Neural cell (in vitro differentiated cells): Measurements from ENCODE around the gene FARP2. TPM values are rescaled to one million over a fixed set of nuclear protein-coding genes. Genes with fewer than 3 reads are reported as not detected.

Experiments
- H2AFZ ChIP-seq: fragments of 200-600, 300-800 bp; sonication (generic), shearing (Covaris generic); 2 replicates; pipeline ENCODE4 v1.6.0; 2014; ENCODE audit warnings: low read depth, mild to moderate bottlenecking, antibody characterized with exemption, low read length, moderate library complexity
- H3F3A ChIP-seq: fragments of 200-600 bp; shearing (Covaris generic); 2 replicates; pipeline ENCODE4 v1.6.1; 2016; ENCODE audit warnings: mild to moderate bottlenecking, moderate library complexity, mixed read lengths, antibody characterized with exemption, low read length; ENCODE audit not compliant: insufficient read depth, poor library complexity, severe bottlenecking
- H3K27ac ChIP-seq: fragments of 200-600, 300-800 bp; sonication (generic), shearing (Covaris generic); 2 replicates; pipeline ENCODE4 v1.5.1; 2014; ENCODE audit warnings: mild to moderate bottlenecking, low read length, moderate library complexity
- H3K27me3 ChIP-seq: fragments of 300-800, 200-600 bp; sonication (generic), shearing (Covaris generic); 2 replicates; pipeline ENCODE4 v1.6.0; 2014; ENCODE audit warnings: mild to moderate bottlenecking, low read depth, low read length, moderate library complexity; ENCODE audit not compliant: insufficient read depth
- H3K36me3 ChIP-seq: fragments of 300-800, 200-600 bp; sonication (generic), shearing (Covaris generic); 2 replicates; pipeline ENCODE4 v1.5.1; 2014; ENCODE audit warnings: mild to moderate bottlenecking, antibody characterized with exemption, low read length, moderate library complexity; ENCODE audit not compliant: insufficient read depth
- H3K4me2 ChIP-seq: fragments of 300-800, 200-600 bp; sonication (generic), shearing (Covaris generic); 2 replicates; pipeline ENCODE4 v1.6.0; 2014; ENCODE audit warnings: mild to moderate bottlenecking, low read length
- H3K4me3 ChIP-seq: fragments of 300-800, 200-600 bp; sonication (generic), shearing (Covaris generic); 2 replicates; pipeline ENCODE4 v1.5.1; 2014; ENCODE audit warnings: mild to moderate bottlenecking, low read length, moderate library complexity
- H3K79me2 ChIP-seq: fragments of 200-600 bp; shearing (Covaris generic); replicated peaks from 2 replicates; pipeline ENCODE4 v1.6.0; 2014; ENCODE audit warnings: mild to moderate bottlenecking, low read length, moderate library complexity; ENCODE audit not compliant: insufficient read depth
- H3K9ac ChIP-seq: fragments of 300-800, 200-600 bp; sonication (generic), shearing (Covaris generic); 2 replicates; pipeline ENCODE4 v1.6.1; 2016; ENCODE audit warnings: mild to moderate bottlenecking, low read length, mixed read lengths
- H3K9me2 ChIP-seq: fragments of 200-600 bp; shearing (Covaris generic); 2 replicates; pipeline ENCODE4 v1.6.1; 2016; ENCODE audit warnings: mild to moderate bottlenecking, low read length, mixed read lengths; ENCODE audit not compliant: insufficient read depth
- H3K9me3 ChIP-seq: fragments of 200-600, 300-800 bp; sonication (generic), shearing (Covaris generic); 2 replicates; pipeline ENCODE4 v1.6.1; 2016; ENCODE audit warnings: mild to moderate bottlenecking, mixed run types, low read length, moderate library complexity, mixed read lengths
- H4K20me1 ChIP-seq: fragments of 200-600 bp; shearing (Covaris generic); 2 replicates; pipeline ENCODE4 v1.6.1; 2016; ENCODE audit warnings: mild to moderate bottlenecking, mixed run types; ENCODE audit not compliant: insufficient read depth
- EP300 ChIP-seq: fragments of 450-650 bp; conservative IDR thresholded peaks from 2 replicates; pipeline ENCODE4 v1.6.1; 2014; ENCODE audit warnings: antibody characterized with exemption, mild to moderate bottlenecking, moderate library complexity; ENCODE audit not compliant: poor library complexity, severe bottlenecking
- EZH2 ChIP-seq: fragments of 200-600, 300-800 bp; shearing (Covaris generic), sonication (generic); IDR thresholded peaks from 2 replicates; pipeline ENCODE4 v1.6.1; 2014; ENCODE audit warnings: antibody characterized with exemption, low read length, borderline replicate concordance, mild to moderate bottlenecking; ENCODE audit not compliant: insufficient read depth, poor library complexity, severe bottlenecking
- MXI1 ChIP-seq: fragments of 450-650 bp; conservative IDR thresholded peaks from 2 replicates; pipeline ENCODE4 v1.6.1; 2014; ENCODE audit warnings: antibody characterized with exemption, mild to moderate bottlenecking; ENCODE audit not compliant: poor library complexity, severe bottlenecking
- POLR2AphosphoS5 ChIP-seq: IDR thresholded peaks from 2 replicates; pipeline ENCODE4 v1.6.1; 2012
- RAD21 ChIP-seq: fragments of 450-650 bp; conservative IDR thresholded peaks from 2 replicates; pipeline ENCODE4 v1.6.1; 2014; ENCODE audit warnings: antibody characterized with exemption, mild to moderate bottlenecking, moderate library complexity
- SMC3 ChIP-seq: fragments of 450-650 bp; conservative IDR thresholded peaks from 2 replicates; pipeline ENCODE4 v1.6.1; 2014; ENCODE audit warnings: antibody characterized with exemption, mild to moderate bottlenecking, moderate library complexity; ENCODE audit not compliant: poor library complexity
- TAF1 ChIP-seq: IDR thresholded peaks from 2 replicates; pipeline ENCODE4 v1.6.1; 2012; ENCODE audit warnings: low read depth
- polyA plus RNA-seq: library from polyadenylated mRNA; depleted of rRNA; stranded (reverse); fragments of >200 nt; gene quantifications from 2 replicates; pipeline ENCODE4 v1.2.3, GENCODE V29; 2014
- TF ChIP-seq, protein P1 (sequence below): fragments of 450-650 bp; IDR thresholded peaks from 2 replicates; pipeline ENCODE4 v1.5.1; 2014; ENCODE audit warnings: antibody characterized with exemption, mild to moderate bottlenecking, moderate library complexity; ENCODE audit not compliant: poor library complexity, severe bottlenecking
- TF ChIP-seq, protein P2 (sequence below): IDR thresholded peaks from 2 replicates; pipeline ENCODE4 v1.6.1; 2012; ENCODE audit warnings: borderline replicate concordance

Gene FARP2
- polyA plus RNA-seq, 1 donor from 2014 or later, result 13.3 TPM

GRCh38 chr2:241368643-241369042 is 12.6 kb downstream of the FARP2 start:
- no peaks in the 10 kb centered on the region for H3K79me2 ChIP-seq
- H3K9me3 ChIP-seq, result no peaks in the 10 kb centered on the region
- no peaks in the 10 kb centered on the region for H3K36me3 ChIP-seq
- no peaks in the 10 kb centered on the region for H4K20me1 ChIP-seq
- no peak overlapping the region for H2AFZ ChIP-seq
- no peaks in the 10 kb centered on the region for H3K27me3 ChIP-seq
- no peak overlapping the region for H3K4me3 ChIP-seq
- no peaks in the 10 kb centered on the region for H3F3A ChIP-seq
- H3K9me2 ChIP-seq, result no peaks in the 10 kb centered on the region
- H3K27ac ChIP-seq, result no peak overlapping the region
- H3K4me2 ChIP-seq, result no peak overlapping the region
- TF ChIP-seq EP300 (no peak), TAF1 (no peak), EZH2 (no peak), POLR2AphosphoS5 (no peak), MXI1 (no peak), RAD21 (no peak), SMC3 (no peak)
- TF ChIP-seq, protein P1, sequence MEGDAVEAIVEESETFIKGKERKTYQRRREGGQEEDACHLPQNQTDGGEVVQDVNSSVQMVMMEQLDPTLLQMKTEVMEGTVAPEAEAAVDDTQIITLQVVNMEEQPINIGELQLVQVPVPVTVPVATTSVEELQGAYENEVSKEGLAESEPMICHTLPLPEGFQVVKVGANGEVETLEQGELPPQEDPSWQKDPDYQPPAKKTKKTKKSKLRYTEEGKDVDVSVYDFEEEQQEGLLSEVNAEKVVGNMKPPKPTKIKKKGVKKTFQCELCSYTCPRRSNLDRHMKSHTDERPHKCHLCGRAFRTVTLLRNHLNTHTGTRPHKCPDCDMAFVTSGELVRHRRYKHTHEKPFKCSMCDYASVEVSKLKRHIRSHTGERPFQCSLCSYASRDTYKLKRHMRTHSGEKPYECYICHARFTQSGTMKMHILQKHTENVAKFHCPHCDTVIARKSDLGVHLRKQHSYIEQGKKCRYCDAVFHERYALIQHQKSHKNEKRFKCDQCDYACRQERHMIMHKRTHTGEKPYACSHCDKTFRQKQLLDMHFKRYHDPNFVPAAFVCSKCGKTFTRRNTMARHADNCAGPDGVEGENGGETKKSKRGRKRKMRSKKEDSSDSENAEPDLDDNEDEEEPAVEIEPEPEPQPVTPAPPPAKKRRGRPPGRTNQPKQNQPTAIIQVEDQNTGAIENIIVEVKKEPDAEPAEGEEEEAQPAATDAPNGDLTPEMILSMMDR, result no peak
- TF ChIP-seq, protein P2, sequence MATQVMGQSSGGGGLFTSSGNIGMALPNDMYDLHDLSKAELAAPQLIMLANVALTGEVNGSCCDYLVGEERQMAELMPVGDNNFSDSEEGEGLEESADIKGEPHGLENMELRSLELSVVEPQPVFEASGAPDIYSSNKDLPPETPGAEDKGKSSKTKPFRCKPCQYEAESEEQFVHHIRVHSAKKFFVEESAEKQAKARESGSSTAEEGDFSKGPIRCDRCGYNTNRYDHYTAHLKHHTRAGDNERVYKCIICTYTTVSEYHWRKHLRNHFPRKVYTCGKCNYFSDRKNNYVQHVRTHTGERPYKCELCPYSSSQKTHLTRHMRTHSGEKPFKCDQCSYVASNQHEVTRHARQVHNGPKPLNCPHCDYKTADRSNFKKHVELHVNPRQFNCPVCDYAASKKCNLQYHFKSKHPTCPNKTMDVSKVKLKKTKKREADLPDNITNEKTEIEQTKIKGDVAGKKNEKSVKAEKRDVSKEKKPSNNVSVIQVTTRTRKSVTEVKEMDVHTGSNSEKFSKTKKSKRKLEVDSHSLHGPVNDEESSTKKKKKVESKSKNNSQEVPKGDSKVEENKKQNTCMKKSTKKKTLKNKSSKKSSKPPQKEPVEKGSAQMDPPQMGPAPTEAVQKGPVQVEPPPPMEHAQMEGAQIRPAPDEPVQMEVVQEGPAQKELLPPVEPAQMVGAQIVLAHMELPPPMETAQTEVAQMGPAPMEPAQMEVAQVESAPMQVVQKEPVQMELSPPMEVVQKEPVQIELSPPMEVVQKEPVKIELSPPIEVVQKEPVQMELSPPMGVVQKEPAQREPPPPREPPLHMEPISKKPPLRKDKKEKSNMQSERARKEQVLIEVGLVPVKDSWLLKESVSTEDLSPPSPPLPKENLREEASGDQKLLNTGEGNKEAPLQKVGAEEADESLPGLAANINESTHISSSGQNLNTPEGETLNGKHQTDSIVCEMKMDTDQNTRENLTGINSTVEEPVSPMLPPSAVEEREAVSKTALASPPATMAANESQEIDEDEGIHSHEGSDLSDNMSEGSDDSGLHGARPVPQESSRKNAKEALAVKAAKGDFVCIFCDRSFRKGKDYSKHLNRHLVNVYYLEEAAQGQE, result no peak
- H3K9ac ChIP-seq, result no peak overlapping the region

GRCh38 chr2:241372361-241372992 is 16.4 kb downstream of the FARP2 start:
- Histone ChIP-seq H3K4me3 (no peak overlapping the region), H4K20me1 (no peaks in the 10 kb centered on the region), H3K27me3 (no peaks in the 10 kb centered on the region), H3K9me3 (no peaks in the 10 kb centered on the region), H3K36me3 (no peaks in the 10 kb centered on the region), H3K79me2 (no peaks in the 10 kb centered on the region), H3K27ac (no peak overlapping the region), H3K9me2 (no peaks in the 10 kb centered on the region), H3K4me2 (no peak overlapping the region), H2AFZ (no peak overlapping the region), H3F3A (no peaks in the 10 kb centered on the region), H3K9ac (no peak overlapping the region)
- TF ChIP-seq, protein P2, result no peak
- no peak for TF ChIP-seq POLR2AphosphoS5
- TF ChIP-seq TAF1, result no peak
- TF ChIP-seq, protein P1, result no peak
- no peak for TF ChIP-seq EZH2
- TF ChIP-seq MXI1, result no peak
- no peak for TF ChIP-seq RAD21
- no peak for TF ChIP-seq EP300
- no peak for TF ChIP-seq SMC3
